Mesothelial cell of epicardium (in vitro differentiated cells): Measurements from ENCODE around the gene AKNA. TPM values are rescaled to one million over a fixed set of nuclear protein-coding genes. Genes with fewer than 3 reads are reported as not detected.
"Not testable (repeated sequence)": the region's sequence is repeated elsewhere in the genome, so short reads cannot be mapped to it uniquely, and the experiment has no call there.

ENCODE experiments used
- DNase-seq, 2 experiments: peaks; one replicate each; pipeline ENCODE4 v3.0.0; 2021; ENCODE audit warnings: low spot score in 2 of 2; ENCODE audit not compliant: unreplicated experiment in 2 of 2
- H3K27ac Mint-ChIP-seq: 2 replicates; pipeline ENCODE4 v1.8.0; 2021; ENCODE audit warnings: mixed read lengths
- H3K27me3 Mint-ChIP-seq: 2 replicates; pipeline ENCODE4 v1.8.0; 2021; ENCODE audit warnings: low read depth, mixed read lengths
- H3K36me3 Mint-ChIP-seq: 2 replicates; pipeline ENCODE4 v1.8.0; 2021; ENCODE audit warnings: mixed read lengths
- H3K4me1 Mint-ChIP-seq: 2 replicates; pipeline ENCODE4 v1.8.0; 2021; ENCODE audit warnings: mixed read lengths
- H3K4me3 Mint-ChIP-seq: 2 replicates; pipeline ENCODE4 v1.8.0; 2021; ENCODE audit warnings: mild to moderate bottlenecking, moderate library complexity, mixed read lengths
- H3K9me3 Mint-ChIP-seq: 2 replicates; pipeline ENCODE4 v1.8.0; 2021; ENCODE audit warnings: mixed read lengths
- total RNA-seq: library from RNA; stranded (reverse); gene quantifications from 3 replicates; pipeline ENCODE4 v1.2.1, GENCODE V29; 2021
- TF ChIP-seq, protein P1 (sequence below): fragments of 200-600 bp; sonication (generic); IDR thresholded peaks from one replicate; pipeline ENCODE4 v1.5.0; 2021; ENCODE audit warnings: antibody characterized with exemption; ENCODE audit not compliant: unreplicated experiment

AKNA gene
- total RNA-seq, 1 donor from 2014 or later = 23.1 TPM

DNA sequence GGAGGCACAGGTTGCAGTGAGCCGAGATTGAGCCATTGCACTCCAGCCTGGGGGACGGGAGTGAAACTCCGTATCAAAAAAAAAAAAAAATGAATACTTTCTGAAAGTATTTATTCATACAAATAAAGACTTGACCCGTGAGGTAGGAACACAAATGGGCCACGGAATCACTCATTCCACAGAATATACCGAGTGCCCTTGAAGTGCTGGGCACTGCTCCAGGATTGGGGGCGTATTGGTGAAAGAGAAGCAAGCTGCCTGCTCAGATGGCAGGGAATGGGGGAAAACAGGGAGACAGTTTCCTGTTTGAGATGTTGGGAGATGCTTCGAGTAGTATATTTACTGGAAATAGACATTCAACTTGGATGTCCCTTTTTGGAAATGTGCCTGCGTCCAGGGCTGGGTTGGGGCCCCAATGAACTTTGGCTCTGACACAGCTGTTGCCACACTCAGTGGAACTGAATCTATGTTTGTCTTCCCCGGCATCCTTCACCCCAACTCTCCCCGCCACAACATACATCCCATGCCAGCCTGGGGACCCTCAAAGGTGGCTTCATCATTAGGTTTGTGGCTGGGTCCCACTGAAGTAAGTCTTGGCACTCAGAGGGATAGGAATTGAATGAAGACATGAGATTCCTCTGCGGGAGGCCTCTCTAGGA lies 65.5 kb downstream of the AKNA start:
- H3K27ac Mint-ChIP-seq, H3K27me3 Mint-ChIP-seq, H3K36me3 Mint-ChIP-seq, DNase-seq, H3K4me1 Mint-ChIP-seq, H3K4me3 Mint-ChIP-seq, H3K9me3 Mint-ChIP-seq: not testable (repeated sequence)

DNA sequence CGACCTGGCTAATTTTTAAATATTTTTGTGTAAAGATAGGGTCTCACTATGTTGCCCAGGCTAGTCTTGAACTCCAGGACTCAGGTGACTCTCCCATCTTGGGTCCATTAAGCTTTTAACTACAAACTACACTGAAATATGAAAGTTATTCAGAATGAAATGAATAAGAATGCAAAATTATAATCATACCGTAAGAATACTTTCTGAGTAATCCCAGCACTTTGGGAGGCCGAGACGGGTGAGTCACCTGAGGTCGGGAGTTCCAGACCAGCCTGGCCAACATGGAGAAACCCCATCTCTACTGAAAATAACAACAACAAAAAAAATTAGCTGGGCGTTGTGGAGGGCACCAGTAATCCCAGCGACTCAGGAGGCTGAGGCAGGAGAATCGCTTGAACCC lies 66.0 kb downstream of the AKNA start:
- H3K27me3 Mint-ChIP-seq = no peaks in the 10 kb centered on the region
- no peak for DNase-seq
- H3K27ac Mint-ChIP-seq = no peak overlapping the region
- H3K4me1 Mint-ChIP-seq = no peaks in the 10 kb centered on the region
- H3K36me3 Mint-ChIP-seq = no peaks in the 10 kb centered on the region
- TF ChIP-seq, protein P1, sequence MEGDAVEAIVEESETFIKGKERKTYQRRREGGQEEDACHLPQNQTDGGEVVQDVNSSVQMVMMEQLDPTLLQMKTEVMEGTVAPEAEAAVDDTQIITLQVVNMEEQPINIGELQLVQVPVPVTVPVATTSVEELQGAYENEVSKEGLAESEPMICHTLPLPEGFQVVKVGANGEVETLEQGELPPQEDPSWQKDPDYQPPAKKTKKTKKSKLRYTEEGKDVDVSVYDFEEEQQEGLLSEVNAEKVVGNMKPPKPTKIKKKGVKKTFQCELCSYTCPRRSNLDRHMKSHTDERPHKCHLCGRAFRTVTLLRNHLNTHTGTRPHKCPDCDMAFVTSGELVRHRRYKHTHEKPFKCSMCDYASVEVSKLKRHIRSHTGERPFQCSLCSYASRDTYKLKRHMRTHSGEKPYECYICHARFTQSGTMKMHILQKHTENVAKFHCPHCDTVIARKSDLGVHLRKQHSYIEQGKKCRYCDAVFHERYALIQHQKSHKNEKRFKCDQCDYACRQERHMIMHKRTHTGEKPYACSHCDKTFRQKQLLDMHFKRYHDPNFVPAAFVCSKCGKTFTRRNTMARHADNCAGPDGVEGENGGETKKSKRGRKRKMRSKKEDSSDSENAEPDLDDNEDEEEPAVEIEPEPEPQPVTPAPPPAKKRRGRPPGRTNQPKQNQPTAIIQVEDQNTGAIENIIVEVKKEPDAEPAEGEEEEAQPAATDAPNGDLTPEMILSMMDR = no peak
- no peaks in the 10 kb centered on the region for H3K9me3 Mint-ChIP-seq
- no peak overlapping the region for H3K4me3 Mint-ChIP-seq

DNA sequence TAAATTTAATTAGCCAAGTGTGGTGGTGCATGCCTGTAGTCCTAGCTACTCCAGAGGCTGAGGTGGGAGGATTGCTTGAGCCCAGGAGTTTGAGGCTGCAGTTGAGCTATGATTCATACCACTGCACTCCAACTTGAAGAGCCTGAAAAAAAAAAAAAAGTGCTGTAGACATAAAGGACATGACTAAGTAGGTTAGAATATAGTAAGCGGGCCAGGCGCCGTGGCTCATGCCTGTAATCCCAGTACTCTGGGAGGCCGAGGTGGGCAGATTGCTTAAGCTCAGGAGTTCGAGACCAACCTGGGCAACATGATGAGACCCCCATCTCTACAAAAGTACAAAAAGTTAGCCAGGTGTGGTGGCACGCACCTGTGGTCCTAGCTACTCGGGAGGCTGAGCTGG lies 67.1 kb downstream of the AKNA start:
- H3K36me3 Mint-ChIP-seq, H3K4me3 Mint-ChIP-seq, H3K27me3 Mint-ChIP-seq, H3K9me3 Mint-ChIP-seq, H3K27ac Mint-ChIP-seq, DNase-seq, H3K4me1 Mint-ChIP-seq: not testable (repeated sequence)

DNA sequence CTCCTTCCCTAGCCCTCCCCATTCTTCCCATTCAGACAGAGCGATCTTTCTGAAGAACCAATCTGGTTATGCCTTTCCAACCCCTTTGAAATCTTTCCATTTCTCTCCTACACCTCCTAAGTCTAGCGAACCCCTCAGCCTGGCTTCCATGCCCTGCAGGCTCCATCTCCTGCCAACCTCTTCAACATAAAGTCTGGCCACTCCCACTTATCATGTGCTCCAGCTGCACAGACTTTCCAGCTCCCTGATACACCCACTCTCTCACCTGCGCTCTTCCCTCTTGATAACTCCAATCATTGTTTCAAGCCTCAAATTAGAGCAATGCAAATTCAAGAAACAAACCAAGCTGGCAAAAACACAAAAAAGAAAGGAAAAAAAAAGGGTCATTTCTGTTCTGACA lies 68.6 kb downstream of the AKNA start:
- no peaks in the 10 kb centered on the region for H3K27me3 Mint-ChIP-seq
- no peaks in the 10 kb centered on the region for H3K4me1 Mint-ChIP-seq
- H3K27ac Mint-ChIP-seq = no peak overlapping the region
- no peaks in the 10 kb centered on the region for H3K9me3 Mint-ChIP-seq
- H3K36me3 Mint-ChIP-seq = no peaks in the 10 kb centered on the region
- DNase-seq = no peak
- TF ChIP-seq, protein P1 = no peak
- no peak overlapping the region for H3K4me3 Mint-ChIP-seq

DNA sequence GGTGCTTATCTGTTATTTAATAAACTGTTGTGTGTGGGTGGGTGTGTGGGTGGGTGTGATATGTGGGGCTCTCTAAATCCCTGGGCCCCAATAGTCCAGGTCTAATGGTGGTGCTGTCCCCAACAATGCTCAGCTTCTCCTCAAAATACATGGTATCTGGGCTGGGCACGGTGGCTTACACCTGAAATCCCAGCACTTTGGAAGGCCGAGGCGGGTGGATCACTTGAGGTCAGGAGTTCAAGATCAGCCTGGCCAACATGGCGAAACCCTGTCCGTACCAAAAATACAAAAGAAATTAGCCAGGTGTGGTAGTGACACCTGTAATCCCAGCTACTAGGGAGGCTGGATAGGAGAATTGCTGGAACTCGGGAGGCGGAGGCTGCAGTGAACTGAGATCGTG lies 69.4 kb downstream of the AKNA start:
- no peak overlapping the region for H3K27ac Mint-ChIP-seq
- no peak for DNase-seq
- no peaks in the 10 kb centered on the region for H3K9me3 Mint-ChIP-seq
- no peaks in the 10 kb centered on the region for H3K27me3 Mint-ChIP-seq
- no peaks in the 10 kb centered on the region for H3K36me3 Mint-ChIP-seq
- no peaks in the 10 kb centered on the region for H3K4me1 Mint-ChIP-seq
- H3K4me3 Mint-ChIP-seq = no peak overlapping the region
- TF ChIP-seq, protein P1 = no peak

DNA sequence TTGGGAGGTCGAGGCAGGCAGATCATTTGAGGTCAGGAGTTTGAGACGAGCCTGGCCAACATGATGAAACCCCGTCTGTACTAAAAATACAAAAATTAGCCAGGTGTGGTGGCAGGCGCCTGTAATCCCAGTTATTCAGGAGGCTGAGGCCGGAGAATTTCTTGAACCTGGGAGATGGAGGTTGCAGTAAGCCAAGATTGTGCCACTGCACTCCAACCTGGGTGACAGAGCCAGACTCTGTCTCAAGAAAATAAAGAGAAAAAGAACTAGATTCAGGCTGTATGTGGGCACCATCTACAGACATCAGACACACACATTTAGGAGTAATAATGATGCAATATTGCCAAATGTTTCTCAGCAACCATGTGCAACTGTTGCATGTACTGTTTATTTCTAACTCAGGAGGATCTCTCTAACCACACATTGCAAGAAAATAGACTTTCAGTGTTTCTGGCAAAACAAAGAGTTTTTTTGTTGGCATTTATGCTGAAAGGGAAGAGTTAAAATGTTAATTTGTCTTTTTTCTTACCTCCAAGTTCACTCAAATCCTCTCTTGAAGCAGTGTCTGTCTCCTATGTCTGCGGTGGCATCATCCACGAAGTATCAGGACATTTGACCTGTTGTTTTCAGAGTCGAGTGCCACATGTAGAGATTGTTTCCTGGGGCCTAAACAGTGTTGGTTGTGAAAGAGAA lies 70.0 kb downstream of the AKNA start:
- H3K9me3 Mint-ChIP-seq = no peaks in the 10 kb centered on the region
- no peak overlapping the region for H3K4me3 Mint-ChIP-seq
- H3K27me3 Mint-ChIP-seq = no peaks in the 10 kb centered on the region
- H3K27ac Mint-ChIP-seq = no peak overlapping the region
- TF ChIP-seq, protein P1 = no peak
- H3K36me3 Mint-ChIP-seq = no peaks in the 10 kb centered on the region
- no peaks in the 10 kb centered on the region for H3K4me1 Mint-ChIP-seq
- DNase-seq = no peak
